ENCODE measurements around the gene SLC41A1.

Gene SLC41A1

DNA sequence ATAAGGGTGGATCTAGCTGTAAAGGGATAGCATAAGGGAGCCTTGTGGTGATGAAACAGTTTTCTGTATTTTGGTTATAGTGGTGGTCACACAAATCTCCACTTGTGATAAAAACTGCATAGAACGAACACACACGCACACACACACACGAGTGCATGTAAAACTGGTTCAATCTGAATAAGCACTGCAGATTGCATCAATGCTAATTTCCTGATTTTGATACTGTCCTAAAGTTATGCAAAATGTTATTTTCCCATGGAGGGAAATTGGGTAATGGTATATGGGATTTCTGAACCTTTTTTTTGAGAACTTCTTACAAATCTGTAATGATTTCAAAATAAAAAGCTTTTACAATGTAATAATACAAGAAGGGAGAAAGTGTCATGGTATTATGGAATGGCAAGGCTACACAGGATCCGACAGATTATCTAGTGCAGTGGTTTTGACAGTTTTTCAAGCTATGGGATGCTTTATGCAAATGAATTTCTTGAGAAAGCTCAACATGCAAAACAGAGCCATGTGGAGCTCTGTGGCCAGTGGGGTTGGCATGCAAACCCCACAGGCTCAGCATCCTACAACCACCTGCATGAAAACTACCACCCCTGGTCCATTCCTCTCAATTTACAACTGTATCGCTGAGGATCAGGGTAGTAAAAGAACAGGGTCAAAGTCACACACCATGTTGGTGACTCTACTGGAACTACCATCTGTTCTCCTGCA lies 18.8 kb downstream of the SLC41A1 start:
- TF ChIP-seq, protein P1, sequence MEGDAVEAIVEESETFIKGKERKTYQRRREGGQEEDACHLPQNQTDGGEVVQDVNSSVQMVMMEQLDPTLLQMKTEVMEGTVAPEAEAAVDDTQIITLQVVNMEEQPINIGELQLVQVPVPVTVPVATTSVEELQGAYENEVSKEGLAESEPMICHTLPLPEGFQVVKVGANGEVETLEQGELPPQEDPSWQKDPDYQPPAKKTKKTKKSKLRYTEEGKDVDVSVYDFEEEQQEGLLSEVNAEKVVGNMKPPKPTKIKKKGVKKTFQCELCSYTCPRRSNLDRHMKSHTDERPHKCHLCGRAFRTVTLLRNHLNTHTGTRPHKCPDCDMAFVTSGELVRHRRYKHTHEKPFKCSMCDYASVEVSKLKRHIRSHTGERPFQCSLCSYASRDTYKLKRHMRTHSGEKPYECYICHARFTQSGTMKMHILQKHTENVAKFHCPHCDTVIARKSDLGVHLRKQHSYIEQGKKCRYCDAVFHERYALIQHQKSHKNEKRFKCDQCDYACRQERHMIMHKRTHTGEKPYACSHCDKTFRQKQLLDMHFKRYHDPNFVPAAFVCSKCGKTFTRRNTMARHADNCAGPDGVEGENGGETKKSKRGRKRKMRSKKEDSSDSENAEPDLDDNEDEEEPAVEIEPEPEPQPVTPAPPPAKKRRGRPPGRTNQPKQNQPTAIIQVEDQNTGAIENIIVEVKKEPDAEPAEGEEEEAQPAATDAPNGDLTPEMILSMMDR (IDR thresholded peaks at IDR 0.05; ENCODE audit: low read depth, low read length): no peak
- Histone ChIP-seq H3K4me1 (no peaks in the 10 kb centered on the region), H3K9me3 (no peaks in the 10 kb centered on the region), H3K36me3 (no peaks in the 10 kb centered on the region; the same call in 1 of the 2 replicates), H3K27me3 (no peaks in the 10 kb centered on the region), H3K4me3 (ENCODE audit: low read depth, low read length) (no peak overlapping the region)
- DNase-seq: no peak

DNA sequence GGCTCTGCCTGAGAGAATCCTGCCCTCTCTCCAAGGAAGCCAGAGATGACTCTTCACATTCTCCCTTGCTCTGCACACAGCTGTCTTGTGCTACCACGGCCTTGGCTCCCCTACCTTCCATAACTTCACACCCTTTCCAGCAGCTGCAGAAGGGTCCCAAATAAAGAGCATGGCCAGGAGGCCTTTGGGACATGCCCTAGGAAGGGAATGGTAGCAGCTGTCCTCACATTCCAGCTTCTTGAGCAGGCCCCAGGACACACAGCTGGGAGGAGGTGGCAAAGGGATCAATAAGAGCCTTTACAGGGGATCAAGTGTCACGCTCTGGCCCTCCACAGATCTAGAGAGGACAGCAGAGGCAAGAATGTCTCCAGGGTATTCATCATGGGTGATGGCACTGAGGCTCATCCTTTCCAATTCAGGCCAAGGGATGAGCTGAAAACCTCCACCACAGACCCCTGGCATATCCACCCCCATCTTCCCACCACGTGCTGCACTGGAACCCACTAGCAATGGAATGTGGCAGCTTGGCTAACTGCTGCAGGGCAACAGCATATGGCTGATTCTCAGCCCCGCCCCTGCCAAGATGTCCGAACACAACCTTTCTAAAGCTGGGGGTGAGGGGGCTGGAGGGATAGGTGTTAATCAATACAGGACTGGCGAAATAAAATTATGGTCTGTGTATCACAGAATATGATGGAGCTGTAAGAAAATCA lies 19.9 kb downstream of the SLC41A1 start:
- no peaks in the 10 kb centered on the region for H3K4me1 ChIP-seq
- no peaks in the 10 kb centered on the region for H3K9me3 ChIP-seq
- H3K27me3 ChIP-seq: no peaks in the 10 kb centered on the region
- TF ChIP-seq, protein P1 (IDR thresholded peaks at IDR 0.05; ENCODE audit: low read depth, low read length): no peak
- DNase-seq: no peak
- no peak overlapping the region for H3K4me3 ChIP-seq (ENCODE audit: low read depth, low read length)
- no peaks in the 10 kb centered on the region; the same call in 1 of the 2 replicates for H3K36me3 ChIP-seq

DNA sequence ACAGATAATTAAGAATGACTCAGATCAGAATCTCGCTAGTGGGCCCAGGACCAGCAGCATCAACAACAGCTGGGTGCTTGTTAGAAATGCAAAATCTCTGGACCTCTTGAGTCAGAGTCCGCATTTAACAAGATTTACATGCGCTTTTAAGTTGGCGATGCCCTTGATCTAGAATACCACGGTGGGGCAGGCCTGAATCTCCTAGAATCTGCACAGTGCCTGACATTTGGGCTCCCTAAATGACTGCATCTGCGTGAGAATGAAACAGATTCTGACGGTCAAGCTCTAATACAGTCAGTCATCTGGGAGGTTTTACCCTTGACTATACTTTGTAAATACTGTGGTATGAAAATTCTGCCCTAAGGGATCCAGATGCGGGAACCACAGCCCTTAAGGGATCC lies 20.5 kb downstream of the SLC41A1 start:
- Histone ChIP-seq H3K36me3 (no peaks in the 10 kb centered on the region), H3K4me1 (no peaks in the 10 kb centered on the region), H3K9me3 (no peaks in the 10 kb centered on the region), H3K27me3 (no peaks in the 10 kb centered on the region), H3K4me3 (ENCODE audit: low read depth, low read length) (no peak overlapping the region)
- TF ChIP-seq, protein P1 (IDR thresholded peaks at IDR 0.05; ENCODE audit: low read depth, low read length): no peak
- no peak for DNase-seq

DNA sequence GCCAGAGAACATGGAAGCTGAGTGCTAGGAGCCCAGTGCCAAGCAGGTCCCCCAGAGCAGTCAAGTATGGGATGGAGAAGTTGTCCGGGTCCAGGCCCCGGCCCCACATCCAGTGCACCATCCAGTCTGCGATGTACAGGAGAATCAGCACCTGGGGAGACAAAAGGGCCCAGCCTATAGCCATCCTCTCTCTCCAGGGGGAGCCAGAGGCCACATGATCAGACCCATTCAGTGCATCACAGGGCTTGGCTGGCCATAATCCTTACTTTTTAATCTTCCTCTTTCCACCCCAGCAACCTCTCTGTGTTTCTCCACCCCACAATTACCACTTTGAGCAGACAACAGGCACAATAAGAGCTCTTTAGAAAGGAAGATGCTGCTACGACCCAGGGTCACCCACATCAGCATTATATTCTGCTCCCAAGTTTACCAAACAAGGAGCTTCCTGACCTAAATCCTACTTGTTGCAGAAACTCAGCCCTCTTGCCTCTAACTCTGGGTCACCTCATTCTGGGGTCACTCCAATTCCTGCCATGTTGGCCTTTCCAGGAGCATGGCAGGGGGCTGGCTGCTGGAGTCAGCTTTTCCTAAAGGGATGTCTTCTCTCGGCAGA lies 21.3 kb downstream of the SLC41A1 start:
- TF ChIP-seq, protein P1 (IDR thresholded peaks at IDR 0.05; ENCODE audit: low read depth, low read length): peak; percentile 94
- Histone ChIP-seq H3K9me3 (no peaks in the 10 kb centered on the region), H3K4me3 (ENCODE audit: low read depth, low read length) (no peak overlapping the region), H3K4me1 (no peaks in the 10 kb centered on the region), H3K27me3 (no peaks in the 10 kb centered on the region), H3K36me3 (no peaks in the 10 kb centered on the region)
- DNase-seq: peak; percentile 75

DNA sequence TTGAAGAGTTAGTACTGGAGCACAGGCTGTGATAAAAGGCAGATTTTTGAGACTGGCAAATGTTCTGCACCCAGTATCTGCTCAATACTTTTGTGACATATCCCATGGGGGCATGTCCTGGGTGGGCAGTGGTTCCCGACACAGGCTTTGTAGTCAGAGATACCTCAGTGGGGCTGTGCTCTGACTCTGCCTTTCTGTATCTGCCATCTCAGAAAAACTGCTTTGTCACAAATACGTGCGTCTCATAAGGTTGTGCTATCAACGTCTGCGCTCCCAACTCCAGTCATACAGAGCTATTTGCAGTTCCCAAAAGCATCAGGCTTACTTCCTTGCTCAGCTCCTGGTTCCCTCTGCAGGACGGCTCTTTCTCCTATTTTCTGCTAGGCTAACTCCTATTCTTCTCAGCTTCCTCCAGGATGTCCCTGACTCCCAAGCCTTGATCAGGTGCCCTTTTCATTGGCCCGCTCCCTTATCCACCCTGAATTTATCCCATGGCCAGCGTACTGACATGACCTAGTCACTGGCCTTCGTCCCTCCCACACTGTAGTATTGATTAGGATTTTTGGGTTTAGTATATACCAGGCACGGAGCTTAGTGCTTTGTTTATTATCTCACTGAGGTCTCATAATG lies 25.6 kb downstream of the SLC41A1 start:
- Histone ChIP-seq H3K4me1 (no peaks in the 10 kb centered on the region), H3K27me3 (no peaks in the 10 kb centered on the region), H3K36me3 (no peaks in the 10 kb centered on the region), H3K4me3 (ENCODE audit: low read depth, low read length) (no peak overlapping the region), H3K9me3 (no peaks in the 10 kb centered on the region)
- no peak for DNase-seq
- TF ChIP-seq, protein P1 (IDR thresholded peaks at IDR 0.05; ENCODE audit: low read depth, low read length): no peak

Data from BE2C (cell line).